Kidney tubule cell (primary cell): ENCODE results near the gene MBTPS1.
A peak's percentile ranks its signal among the peaks of the same experiment; 100 is the strongest.

Experiments
- DNase-seq: peaks from one replicate; pipeline ENCODE4 v3.0.0-alpha.2; 2018; ENCODE audit warnings: low spot score

MBTPS1 gene

GRCh38 chr16:84116720-84117493, at the start of gene MBTPS1:
MBTPS1 (minus strand) TSS chr16:84116942; CDS start chr16:84101783, 15,159 bp downstream.
- DNase-seq: peak; percentile 98

GRCh38 chr16:84165746-84166145, 49.0 kb upstream of the MBTPS1 start:
- DNase-seq: no peak

GRCh38 chr16:84161801-84162200, 45.1 kb upstream of the MBTPS1 start:
- DNase-seq: no peak

GRCh38 chr16:84161037-84161436, 44.3 kb upstream of the MBTPS1 start:
- no peak for DNase-seq

- DNase-seq: no peak
These were observed 43.1 kb upstream of the MBTPS1 start for GRCh38 chr16:84159800-84160199.

GRCh38 chr16:84159007-84159406, 42.3 kb upstream of the MBTPS1 start:
- no peak for DNase-seq

GRCh38 chr16:84156342-84156784, 39.6 kb upstream of the MBTPS1 start:
- peak; percentile 83 for DNase-seq

- DNase-seq: no peak
These were observed 39.0 kb upstream of the MBTPS1 start for GRCh38 chr16:84155771-84156170.

- DNase-seq: no peak
These were observed 38.5 kb upstream of the MBTPS1 start for GRCh38 chr16:84155226-84155625.

- no peak for DNase-seq
These were observed 37.0 kb upstream of the MBTPS1 start for GRCh38 chr16:84153660-84154214.

GRCh38 chr16:84150926-84151325, 34.2 kb upstream of the MBTPS1 start:
- DNase-seq: no peak

GRCh38 chr16:84144859-84145639, 28.3 kb upstream of the MBTPS1 start, which contains the start of the genes DNAAF1 and HSDL1:
DNAAF1 (plus strand) TSS chr16:84145308; CDS start chr16:84145441, 133 bp downstream.
HSDL1 (minus strand) TSS chr16:84145177; CDS start chr16:84131321, 13,856 bp downstream.
- DNase-seq: peak; percentile 86

- DNase-seq: peak; percentile 21
These were observed 27.6 kb upstream of the MBTPS1 start for GRCh38 chr16:84144209-84144858.

GRCh38 chr16:84143784-84144199, 27.1 kb upstream of the MBTPS1 start:
- DNase-seq: no peak

GRCh38 chr16:84143081-84143480, 26.3 kb upstream of the MBTPS1 start:
- DNase-seq: no peak

- no peak for DNase-seq
These were observed 24.5 kb upstream of the MBTPS1 start for GRCh38 chr16:84141143-84141670.

- DNase-seq: no peak
These were observed 23.0 kb upstream of the MBTPS1 start for GRCh38 chr16:84139628-84140258.

- DNase-seq: peak; percentile 34
These were observed 22.3 kb upstream of the MBTPS1 start for GRCh38 chr16:84138824-84139627.

- DNase-seq: no peak
These were observed 21.7 kb upstream of the MBTPS1 start for GRCh38 chr16:84138500-84138823.

- no peak for DNase-seq
These were observed 21.1 kb upstream of the MBTPS1 start for GRCh38 chr16:84137769-84138357.
